HL-60 (cell line): ENCODE measurements around the gene TBC1D16.
A peak's percentile ranks its signal among the peaks of the same experiment; 100 is the strongest.

ENCODE experiments used
- DNase-seq, 2 experiments: peaks; one replicate each; pipeline ENCODE4 v3.0.0-alpha.2; 2010 to 2020; ENCODE audit warnings: low read depth in 1 of 2, low spot score in 1 of 2
- H3K27ac ChIP-seq: fragments of 250-450 bp; sonication (Bioruptor Pico); replicated peaks from 2 replicates; pipeline ENCODE4 v1.5.1; 2020; ENCODE audit warnings: mild to moderate bottlenecking, moderate library complexity
- H3K27me3 ChIP-seq: fragments of 250-450 bp; sonication (Bioruptor Pico); 2 replicates; pipeline ENCODE4 v1.5.1; 2021; ENCODE audit warnings: mild to moderate bottlenecking, moderate library complexity; ENCODE audit not compliant: insufficient read depth, poor library complexity, severe bottlenecking
- H3K4me3 ChIP-seq: replicated peaks from 2 replicates; pipeline ENCODE4 v1.5.1; 2011; ENCODE audit warnings: mild to moderate bottlenecking, control low read depth, low read length; ENCODE audit not compliant: insufficient read depth
- CTCF ChIP-seq: IDR thresholded peaks from one replicate; pipeline ENCODE4 v1.5.1; 2011; ENCODE audit warnings: low read length, control low read depth, inconsistent platforms; ENCODE audit not compliant: insufficient read depth
- GABPA ChIP-seq: IDR thresholded peaks from 2 replicates; pipeline ENCODE4 v1.6.1; 2012; ENCODE audit warnings: low read depth
- POLR2AphosphoS5 ChIP-seq: IDR thresholded peaks from 2 replicates; pipeline ENCODE4 v1.6.1; 2012; ENCODE audit warnings: low read depth
- REST ChIP-seq: IDR thresholded peaks from 2 replicates; pipeline ENCODE4 v1.6.1; 2012; ENCODE audit warnings: low read depth; ENCODE audit not compliant: insufficient replicate concordance
- SPI1 ChIP-seq: IDR thresholded peaks from 2 replicates; pipeline ENCODE4 v1.6.1; 2012; ENCODE audit warnings: low read depth, mild to moderate bottlenecking, borderline replicate concordance

TBC1D16 gene

GRCh38 chr17:79927688-79928501, 107.8 kb downstream of the TBC1D16 start:
- no peak overlapping the region for H3K27ac ChIP-seq
- H3K27me3 ChIP-seq = peaks cover 8% of the 10 kb centered on the region
- no peak for DNase-seq
- no peak overlapping the region for H3K4me3 ChIP-seq
- TF ChIP-seq SPI1 (peak; percentile 67), CTCF (no peak)

- TF ChIP-seq CTCF (no peak), GABPA (no peak), REST (no peak), POLR2AphosphoS5 (no peak)
- Histone ChIP-seq H3K4me3 (no peak overlapping the region), H3K27me3 (peaks cover 8% of the 10 kb centered on the region), H3K27ac (no peak overlapping the region)
- no peak for DNase-seq
These were observed 108.5 kb downstream of the TBC1D16 start for GRCh38 chr17:79927136-79927661.

- Histone ChIP-seq H3K27ac (no peak overlapping the region), H3K4me3 (no peak overlapping the region), H3K27me3 (peaks cover 8% of the 10 kb centered on the region)
- DNase-seq = no peak
- TF ChIP-seq CTCF = no peak
- no peak for TF ChIP-seq REST
- no peak for TF ChIP-seq GABPA
- TF ChIP-seq SPI1 = no peak
- no peak for TF ChIP-seq POLR2AphosphoS5
These were observed 109.0 kb downstream of the TBC1D16 start for GRCh38 chr17:79926605-79927135.

- TF ChIP-seq GABPA = no peak
- Histone ChIP-seq H3K4me3 (no peak overlapping the region), H3K27me3 (peaks cover 6% of the 10 kb centered on the region), H3K27ac (no peak overlapping the region)
- no peak for DNase-seq
These were observed 109.5 kb downstream of the TBC1D16 start for GRCh38 chr17:79926142-79926604.
